Measurements from ENCODE around the gene UCHL5.

- TF ChIP-seq CTCF (IDR thresholded peaks at IDR 0.05; ENCODE audit: low read depth, low read length) (no peak), EZH2phosphoT487 (IDR thresholded peaks at IDR 0.05; ENCODE audit: low read depth) (no peak)
These were observed 90.1 kb downstream of the UCHL5 start for GRCh38 chr1:192969091-192969490.

Data from OCI-LY3 (cell line).